ENCODE results near the gene ZNF556.

Gene ZNF556

DNA sequence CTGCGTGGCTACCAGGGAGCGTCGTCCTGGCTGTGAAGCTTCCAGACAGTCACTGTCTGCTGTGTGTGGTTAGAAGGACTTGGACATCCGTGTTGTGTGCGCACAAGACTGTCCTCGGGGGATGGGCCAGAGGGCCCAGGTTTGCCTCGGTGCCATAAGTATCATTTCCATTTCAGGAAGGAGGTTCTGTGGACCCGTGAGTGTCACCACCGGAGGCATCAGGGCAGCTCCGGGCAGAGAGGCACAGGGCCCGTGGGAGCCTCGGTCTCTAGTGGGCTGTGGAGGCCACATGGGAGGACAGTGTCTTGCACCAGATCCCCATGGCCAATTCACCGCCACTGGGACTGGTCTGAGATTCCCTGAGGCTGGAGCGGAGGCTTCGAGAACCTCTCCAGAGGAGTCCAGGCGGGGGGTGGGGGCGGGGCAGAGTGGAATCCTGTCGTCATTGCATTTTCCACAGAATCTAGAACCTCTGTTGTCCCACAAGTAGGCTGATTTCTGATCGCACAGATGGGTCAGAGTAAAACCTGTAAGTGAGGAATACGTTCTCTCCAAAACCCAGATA is 39.6 kb downstream of the ZNF556 start:
- no peak for TF ChIP-seq CTCF (IDR thresholded peaks at IDR 0.05; ENCODE audit: insufficient read depth, low read depth, low read length, missing control alignments)
- no peak for DNase-seq (ENCODE audit: low read depth)
- H3K4me3 ChIP-seq (ENCODE audit: low read depth, low read length), result no peak overlapping the region

DNA sequence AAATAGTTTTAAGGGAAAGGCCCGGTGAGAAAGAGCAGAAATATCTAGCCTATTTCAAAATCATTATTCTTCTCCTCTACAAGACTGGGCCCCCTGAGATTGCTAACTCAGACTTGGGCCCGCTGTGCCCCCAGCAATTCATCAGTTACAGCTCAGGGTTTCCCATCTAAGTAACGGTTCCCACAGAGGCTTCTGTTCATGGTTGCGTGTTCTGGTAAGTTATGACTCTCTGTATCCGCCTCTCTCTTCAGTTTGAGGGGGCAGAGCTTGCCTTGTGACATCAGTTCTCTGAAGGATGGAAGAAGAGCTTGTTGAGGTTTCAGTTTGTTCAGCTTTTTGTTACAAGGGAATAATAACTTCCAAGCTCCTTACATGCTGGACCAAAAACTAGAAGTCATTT is 45.2 kb downstream of the ZNF556 start:
- DNase-seq (ENCODE audit: low read depth), result no peak
- H3K4me3 ChIP-seq (ENCODE audit: low read depth, low read length), result no peak overlapping the region
- TF ChIP-seq CTCF (IDR thresholded peaks at IDR 0.05; ENCODE audit: insufficient read depth, low read depth, low read length, missing control alignments), result no peak

DNA sequence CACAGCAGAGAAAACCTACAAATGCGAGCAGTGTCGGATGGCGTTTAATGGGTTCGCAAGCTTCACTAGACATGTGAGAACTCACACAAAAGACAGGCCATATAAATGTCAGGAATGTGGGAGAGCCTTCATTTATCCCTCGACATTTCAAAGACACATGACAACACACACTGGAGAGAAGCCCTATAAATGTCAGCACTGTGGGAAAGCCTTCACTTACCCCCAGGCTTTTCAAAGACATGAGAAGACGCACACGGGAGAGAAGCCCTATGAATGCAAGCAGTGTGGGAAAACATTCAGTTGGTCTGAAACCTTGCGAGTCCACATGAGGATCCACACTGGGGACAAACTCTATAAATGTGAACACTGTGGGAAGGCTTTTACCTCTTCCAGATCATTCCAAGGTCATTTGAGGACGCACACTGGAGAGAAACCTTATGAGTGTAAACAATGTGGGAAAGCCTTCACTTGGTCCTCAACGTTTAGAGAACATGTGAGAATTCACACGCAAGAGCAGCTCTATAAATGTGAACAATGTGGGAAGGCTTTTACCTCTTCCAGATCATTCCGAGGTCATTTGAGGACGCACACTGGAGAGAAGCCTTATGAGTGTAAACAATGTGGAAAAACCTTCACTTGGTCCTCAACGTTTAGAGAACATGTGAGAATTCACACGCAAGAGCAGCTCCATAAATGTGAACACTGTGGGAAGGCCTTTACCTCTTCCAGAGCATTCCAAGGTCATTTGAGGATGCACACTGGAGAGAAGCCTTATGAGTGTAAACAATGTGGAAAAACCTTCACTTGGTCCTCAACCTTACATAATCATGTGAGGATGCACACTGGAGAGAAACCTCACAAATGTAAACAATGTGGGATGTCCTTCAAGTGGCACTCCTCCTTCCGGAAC is 50.4 kb downstream of the ZNF556 start:
- no peak for DNase-seq (ENCODE audit: low read depth)
- no peak overlapping the region for H3K4me3 ChIP-seq (ENCODE audit: low read depth, low read length)
- no peak for TF ChIP-seq CTCF (IDR thresholded peaks at IDR 0.05; ENCODE audit: insufficient read depth, low read depth, low read length, missing control alignments)

DNA sequence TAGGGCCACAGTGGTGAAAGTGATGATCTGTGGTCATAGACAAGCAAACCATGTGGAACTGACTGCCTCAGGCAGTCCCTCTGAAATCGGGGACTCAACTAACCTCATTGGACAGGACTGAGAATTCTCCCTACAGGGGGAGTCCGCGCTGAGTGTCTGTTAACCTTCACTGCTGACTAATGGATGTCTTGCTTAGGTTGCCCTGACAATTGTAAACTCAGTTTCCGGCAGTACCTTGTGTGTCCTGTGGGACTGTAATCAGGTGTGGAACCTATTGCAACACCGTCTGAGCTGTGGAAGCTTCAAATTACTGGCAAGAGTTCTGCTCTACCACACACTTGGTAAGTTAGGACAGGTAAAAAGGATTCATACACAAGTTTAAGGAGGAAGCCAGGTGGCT is 55.9 kb downstream of the ZNF556 start:
- no peak for TF ChIP-seq CTCF (IDR thresholded peaks at IDR 0.05; ENCODE audit: insufficient read depth, low read depth, low read length, missing control alignments)
- H3K4me3 ChIP-seq (ENCODE audit: low read depth, low read length), result no peak overlapping the region
- DNase-seq (ENCODE audit: low read depth), result no peak

- no peak for DNase-seq (ENCODE audit: low read depth)
- no peak for TF ChIP-seq CTCF (IDR thresholded peaks at IDR 0.05; ENCODE audit: insufficient read depth, low read depth, low read length, missing control alignments)
- H3K4me3 ChIP-seq (ENCODE audit: low read depth, low read length), result no peak overlapping the region
These were observed 56.4 kb downstream of the ZNF556 start for GRCh38 chr19:2923510-2923909.

DNA sequence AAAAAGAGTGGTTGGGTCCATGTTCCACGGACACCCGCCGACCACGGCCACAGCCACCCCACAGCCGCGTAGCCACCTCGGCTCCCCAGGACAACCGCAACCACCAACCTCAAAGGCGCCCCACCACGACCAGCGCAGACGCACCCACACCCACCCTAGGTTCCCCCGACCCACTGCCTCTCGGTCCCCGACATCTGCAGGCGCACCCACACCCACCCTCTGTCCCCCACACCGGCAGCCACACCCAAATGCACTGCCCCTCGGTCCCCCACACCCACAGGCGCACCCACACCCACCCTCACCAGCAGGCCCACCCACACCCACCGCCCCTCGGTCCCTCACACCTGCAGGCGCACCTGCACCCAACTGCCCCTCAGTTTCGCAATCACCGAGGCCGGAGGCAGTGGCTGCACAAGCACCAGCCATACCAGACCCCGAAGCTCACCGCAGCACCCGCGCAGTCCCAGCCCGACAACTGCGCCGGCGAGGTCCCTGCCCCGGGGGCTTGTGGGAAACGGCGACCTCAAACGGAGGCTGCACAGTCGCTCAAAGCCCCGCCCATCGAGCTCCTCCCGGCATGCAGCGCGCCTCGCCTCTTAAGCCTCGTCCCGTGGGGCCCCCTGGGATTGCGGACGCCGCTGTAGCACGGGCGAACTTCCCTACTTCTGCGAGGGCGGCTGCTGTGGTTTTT is 59.4 kb downstream of the ZNF556 start:
- no peak overlapping the region for H3K4me3 ChIP-seq (ENCODE audit: low read depth, low read length)
- TF ChIP-seq CTCF (IDR thresholded peaks at IDR 0.05; ENCODE audit: insufficient read depth, low read depth, low read length, missing control alignments), result no peak
- no peak for DNase-seq (ENCODE audit: low read depth)
